ENCODE data around the gene IQGAP3.

IQGAP3 gene

GRCh38 chr1:156500793-156501506 is 71.4 kb downstream of the IQGAP3 start:
- Histone ChIP-seq H3K4ac (ENCODE audit: low read depth in 1 of 2, low read length in 2 of 2) (peak overlapping the region; percentile 96 to 98), H2BK15ac (ENCODE audit: low read depth, poor library complexity, severe bottlenecking) (peak overlapping the region; percentile 89), H3K79me1 (replicated peaks; ENCODE audit: low read length, poor library complexity, severe bottlenecking) (no peaks in the 10 kb centered on the region), H3K23ac (ENCODE audit: low read length in 2 of 2) (peak overlapping the region in 1 of 2 experiments; percentile 84), H3K9me3 (ENCODE audit: control insufficient read depth, low read length) (no peaks in the 10 kb centered on the region), H3K14ac (ENCODE audit: low read length in 2 of 2) (peak overlapping the region in 1 of 2 experiments; percentile 98), H2BK120ac (ENCODE audit: low read depth, low read length) (peak overlapping the region; percentile 100), H2BK12ac (ENCODE audit: low read length in 2 of 2) (peak overlapping the region; percentile 93 to 98), H3K27me3 (ENCODE audit: control insufficient read depth in 1 of 2, insufficient read depth in 1 of 2, low read length in 2 of 2) (no peaks in the 10 kb centered on the region), H3K36me3 (ENCODE audit: control insufficient read depth in 1 of 2, insufficient read depth in 2 of 2, low read depth in 1 of 2, low read length in 2 of 2) (peaks cover 0 to 4% of the 10 kb centered on the region in 2 experiments), H3K27ac (ENCODE audit: low read length, poor library complexity, severe bottlenecking) (peak overlapping the region; percentile 96), H3K18ac (ENCODE audit: low read depth in 1 of 2, low read length in 2 of 2) (peak overlapping the region; percentile 99), H3K4me1 (ENCODE audit: control insufficient read depth, insufficient read depth, low read depth, low read length) (peaks cover 55% of the 10 kb centered on the region), H3K4me3 (ENCODE audit: insufficient read depth in 1 of 2, low read depth in 1 of 2, low read length in 2 of 2) (peak overlapping the region; percentile 87 to 92), H4K8ac (ENCODE audit: low read length) (peak overlapping the region; percentile 99), H3K4me2 (ENCODE audit: low read length, poor library complexity, severe bottlenecking) (peak overlapping the region; percentile 84), H2AK5ac (ENCODE audit: low read length, severe bottlenecking) (peak overlapping the region; percentile 26), H2BK5ac (ENCODE audit: low read depth, low read length, poor library complexity, severe bottlenecking) (peak overlapping the region; percentile 100), H4K91ac (ENCODE audit: low read length) (peak overlapping the region; percentile 100), H3K9ac (ENCODE audit: low read length) (peak overlapping the region; percentile 97), H2AFZ (ENCODE audit: low read depth, low read length) (peak overlapping the region; percentile 73)
- peak; percentile 97 for DNase-seq
- under 1% methylated on average over 33 of the region's 57 CpGs for WGBS

- Histone ChIP-seq H3K4ac (ENCODE audit: low read depth in 1 of 2, low read length in 2 of 2) (peak within 1 kb of the TSS; percentile 96 to 98), H2AK5ac (ENCODE audit: low read length, severe bottlenecking) (peak within 1 kb of the TSS; percentile 53), H2BK15ac (ENCODE audit: low read depth, poor library complexity, severe bottlenecking) (peak within 1 kb of the TSS; percentile 89), H3K4me1 (ENCODE audit: control insufficient read depth, insufficient read depth, low read depth, low read length) (peaks cover 57% of the 10 kb centered on the region), H4K8ac (ENCODE audit: low read length) (peak within 1 kb of the TSS; percentile 99), H3K27ac (ENCODE audit: low read length, poor library complexity, severe bottlenecking) (peak within 1 kb of the TSS; percentile 96), H2BK5ac (ENCODE audit: low read depth, low read length, poor library complexity, severe bottlenecking) (peak within 1 kb of the TSS; percentile 100), H3K9me3 (ENCODE audit: control insufficient read depth, low read length) (no peaks in the 10 kb centered on the region), H3K4me2 (ENCODE audit: low read length, poor library complexity, severe bottlenecking) (peak within 1 kb of the TSS; percentile 98), H3K36me3 (ENCODE audit: control insufficient read depth in 1 of 2, insufficient read depth in 2 of 2, low read depth in 1 of 2, low read length in 2 of 2) (peaks cover 0 to 4% of the 10 kb centered on the region in 2 experiments), H3K18ac (ENCODE audit: low read depth in 1 of 2, low read length in 2 of 2) (peak within 1 kb of the TSS; percentile 99), H3K4me3 (ENCODE audit: insufficient read depth in 1 of 2, low read depth in 1 of 2, low read length in 2 of 2) (peak within 1 kb of the TSS; percentile 87 to 92), H2AFZ (ENCODE audit: low read depth, low read length) (peak within 1 kb of the TSS; percentile 73), H3K79me1 (replicated peaks; ENCODE audit: low read length, poor library complexity, severe bottlenecking) (no peaks in the 10 kb centered on the region), H3K14ac (ENCODE audit: low read length in 2 of 2) (peak within 1 kb of the TSS; percentile 82 to 98), H4K91ac (ENCODE audit: low read length) (peak within 1 kb of the TSS; percentile 100), H3K9ac (ENCODE audit: low read length) (peak within 1 kb of the TSS; percentile 97), H2BK12ac (ENCODE audit: low read length in 2 of 2) (peak within 1 kb of the TSS; percentile 98), H2BK120ac (ENCODE audit: low read depth, low read length) (peak within 1 kb of the TSS; percentile 100), H3K23ac (ENCODE audit: low read length in 2 of 2) (peak within 1 kb of the TSS in 1 of 2 experiments; percentile 84), H3K27me3 (ENCODE audit: control insufficient read depth in 1 of 2, insufficient read depth in 1 of 2, low read length in 2 of 2) (no peaks in the 10 kb centered on the region)
- DNase-seq, result no peak
- WGBS, result under 1% methylated on average over 24 of the region's 27 CpGs
Observed at GRCh38 chr1:156500543-156500792, 71.9 kb downstream of the IQGAP3 start, which contains the start of gene MEF2D. TSS of gene MEF2D (minus strand) at chr1:156500775. CDS start at chr1:156483292, 17,483 bp downstream.

- peak overlapping the region; percentile 98 for H3K4me2 ChIP-seq (ENCODE audit: low read length, poor library complexity, severe bottlenecking)
- peak overlapping the region; percentile 82 to 93 for H3K14ac ChIP-seq (ENCODE audit: low read length in 2 of 2)
- under 1% methylated on average over 29 of the region's 51 CpGs for WGBS
- H3K9me3 ChIP-seq (ENCODE audit: control insufficient read depth, low read length), result no peaks in the 10 kb centered on the region
- peak overlapping the region; percentile 68 to 95 for H3K4ac ChIP-seq (ENCODE audit: low read depth in 1 of 2, low read length in 2 of 2)
- peak overlapping the region; percentile 31 for H2AFZ ChIP-seq (ENCODE audit: low read depth, low read length)
- peak overlapping the region; percentile 93 for H2BK120ac ChIP-seq (ENCODE audit: low read depth, low read length)
- H3K18ac ChIP-seq (ENCODE audit: low read depth in 1 of 2, low read length in 2 of 2), result peak overlapping the region; percentile 78 to 91
- H3K27me3 ChIP-seq (ENCODE audit: control insufficient read depth in 1 of 2, insufficient read depth in 1 of 2, low read length in 2 of 2), result no peaks in the 10 kb centered on the region
- peak overlapping the region; percentile 88 for H4K91ac ChIP-seq (ENCODE audit: low read length)
- H2BK12ac ChIP-seq (ENCODE audit: low read length in 2 of 2), result peak overlapping the region in 1 of 2 experiments; percentile 11
- peaks cover under 1% of the 10 kb centered on the region for H3K79me1 ChIP-seq (replicated peaks; ENCODE audit: low read length, poor library complexity, severe bottlenecking)
- peak overlapping the region; percentile 97 for H3K9ac ChIP-seq (ENCODE audit: low read length)
- H2BK15ac ChIP-seq (ENCODE audit: low read depth, poor library complexity, severe bottlenecking), result peak overlapping the region; percentile 80
- peaks cover 4 to 5% of the 10 kb centered on the region in 2 experiments for H3K36me3 ChIP-seq (ENCODE audit: control insufficient read depth in 1 of 2, insufficient read depth in 2 of 2, low read depth in 1 of 2, low read length in 2 of 2)
- peak overlapping the region; percentile 87 to 92 for H3K4me3 ChIP-seq (ENCODE audit: insufficient read depth in 1 of 2, low read depth in 1 of 2, low read length in 2 of 2)
- H2AK5ac ChIP-seq (ENCODE audit: low read length, severe bottlenecking), result peak overlapping the region; percentile 53
- DNase-seq, result peak; percentile 52
- peak overlapping the region; percentile 96 for H2BK5ac ChIP-seq (ENCODE audit: low read depth, low read length, poor library complexity, severe bottlenecking)
- peak overlapping the region; percentile 62 for H4K8ac ChIP-seq (ENCODE audit: low read length)
- H3K4me1 ChIP-seq (ENCODE audit: control insufficient read depth, insufficient read depth, low read depth, low read length), result peaks cover 56% of the 10 kb centered on the region
- peak overlapping the region; percentile 92 for H3K27ac ChIP-seq (ENCODE audit: low read length, poor library complexity, severe bottlenecking)
- peak overlapping the region in 1 of 2 experiments; percentile 79 for H3K23ac ChIP-seq (ENCODE audit: low read length in 2 of 2)
Observed at GRCh38 chr1:156499842-156500542, 72.4 kb downstream of the IQGAP3 start.

Data from mesenchymal stem cell (in vitro differentiated cells and primary cell).